Spleen (tissue), 11 donors: ENCODE data around the gene BDNF. TPM values are rescaled to one million over a fixed set of nuclear protein-coding genes. Genes with fewer than 3 reads are reported as not detected.

Source experiments
- DNase-seq: peaks from one replicate; pipeline ENCODE4 v3.0.0-alpha.2; 2020
- H3K27ac ChIP-seq, 8 donors: fragments of 200-600 bp; sonication (generic) in 7 of 8; 1 replicate in 4 of 8; 2 replicates in 4 of 8; pipeline versions ENCODE4 v1.5.0 to v1.8.0; 2016 to 2021; ENCODE audit warnings: inconsistent platforms in 4 of 8, mild to moderate bottlenecking in 4 of 8, moderate library complexity in 1 of 8
- H3K27me3 ChIP-seq, 7 donors: fragments of 200-600 bp; sonication (generic) in 6 of 7; replicated peaks in 1 of 7; 1 replicate in 4 of 7; 2 replicates in 3 of 7; pipeline versions ENCODE4 v1.5.0 to v1.8.0; 2016 to 2021; ENCODE audit warnings: inconsistent platforms in 3 of 7, mild to moderate bottlenecking in 1 of 7
- H3K36me3 ChIP-seq, 6 donors: fragments of 200-600 bp; sonication (generic) in 5 of 6; 1 replicate in 4 of 6; 2 replicates in 2 of 6; pipeline versions ENCODE4 v1.5.0 to v1.8.0; 2016 to 2021; ENCODE audit warnings: inconsistent platforms in 2 of 6
- H3K4me1 ChIP-seq, 6 donors: fragments of 200-600 bp; sonication (generic) in 5 of 6; 1 replicate in 3 of 6; 2 replicates in 3 of 6; pipeline versions ENCODE4 v1.5.0 to v1.8.0; 2016 to 2021; ENCODE audit warnings: inconsistent platforms in 3 of 6
- H3K4me3 ChIP-seq, 8 donors: fragments of 200-600 bp; sonication (generic) in 7 of 8; 1 replicate in 4 of 8; 2 replicates in 4 of 8; pipeline versions ENCODE4 v1.5.0 to v1.8.0; 2016 to 2021; ENCODE audit warnings: inconsistent platforms in 4 of 8, mild to moderate bottlenecking in 4 of 8, moderate library complexity in 2 of 8
- H3K9me3 ChIP-seq, 8 donors: fragments of 200-600 bp; sonication (generic) in 7 of 8; 1 replicate in 4 of 8; 2 replicates in 4 of 8; pipeline versions ENCODE4 v1.5.0 to v1.8.0; 2016 to 2021; ENCODE audit warnings: inconsistent platforms in 4 of 8
- CTCF ChIP-seq, 11 experiments: fragments of 200-600 bp in 7 of 11; fragments of 450-650 bp in 4 of 11; sonication (generic) in 4 of 11; IDR thresholded peaks in 8 of 11; conservative IDR thresholded peaks in 3 of 11; 1 replicate in 7 of 11; 2 replicates in 4 of 11; pipeline versions ENCODE4 v1.4.0 to v1.8.0; 2016 to 2021; ENCODE audit warnings: antibody characterized with exemption in 11 of 11, inconsistent platforms in 4 of 11, mild to moderate bottlenecking in 1 of 11
- POLR2A ChIP-seq, 3 donors: fragments of 450-650 bp; IDR thresholded peaks; one replicate each; pipeline ENCODE4 v1.5.1; 2017; ENCODE audit warnings: antibody characterized with exemption in 3 of 3, mild to moderate bottlenecking in 1 of 3
- POLR2AphosphoS5 ChIP-seq, 3 donors: sonication (generic); formaldehyde crosslinking; IDR thresholded peaks; one replicate each; pipeline ENCODE4 v1.5.1; 2017; ENCODE audit warnings: antibody characterized with exemption in 3 of 3
- WGBS, 5 donors: extraction: QIAGEN DNeasy Blood & Tissue Kit in 3 of 5; methylation state at CpG; one replicate each; pipeline versions ENCODE4 v1.1.5 to v1.1.7; 2013 to 2018; 5-methylcytosine and 5-hydroxymethylcytosine counted together
- intact Hi-C: fragments of 100-400 bp; cut with DNase I; formaldehyde crosslinking; loops from one replicate; pipeline ENCODE4 v1.15.0; 2023; ENCODE audit warnings: low total_unique reads
- polyA plus RNA-seq, 3 donors: library from polyadenylated mRNA; stranded (reverse); fragments of 200-250 nt; gene quantifications; one replicate each; pipeline ENCODE4 v1.2.1, GENCODE V29; 2013
- total RNA-seq, 7 donors: library from RNA; depleted of rRNA in 3 of 7; stranded (reverse); fragments of >200 nt in 3 of 7; fragmentation: NEBNext Ultra II Directional in 4 of 7; extraction: Animal tissue kit (Norgen Biotek cat#: 25700) in 4 of 7; gene quantifications; one replicate each; pipeline versions ENCODE4 v1.1.0 to v1.2.1, GENCODE V29; 2016 to 2021
- donor health status: healthy with polysubstance abuse.
- donor health status: DM: no; HTN: no; CAD: no; lungs with moderate emphysema.
- donor health status: DM: no; HTN: no; CAD: no.
- donor health status: Bipolar disorder and iron deficiency.
- donor health status: healthy.
- donor health status: DM: no; HTN: no; CAD: no.
- donor health status: DM: yes; HTN: yes; CAD: no.

Gene BDNF
- total and polyA plus RNA-seq, 10 donors = 0.02 to 0.29 (median 0.08) TPM; not detected in 2

GRCh38 chr11:27653990-27654758 lies 46.1 kb downstream of the BDNF start:
- Histone ChIP-seq H3K27me3 (no peaks in the 10 kb centered on the region), H3K9me3 (no peaks in the 10 kb centered on the region), H3K4me3 (no peak overlapping the region), H3K27ac (no peak overlapping the region), H3K36me3 (peaks cover 0 to 7% (median 0%) of the 10 kb centered on the region in 6 donors), H3K4me1 (no peaks in the 10 kb centered on the region)
- WGBS, 5 donors = 75 to 84% (median 82%) methylated on average over 8 of the region's 8 CpGs
- TF ChIP-seq POLR2AphosphoS5 (IDR thresholded peaks at IDR 0.05) (no peak), POLR2A (IDR thresholded peaks at IDR 0.05) (no peak), CTCF (IDR thresholded peaks at IDR 0.05 in 8 of 11, conservative IDR thresholded peaks at IDR 0.05 in 3 of 11) (no peak)
- intact Hi-C loops = no loop called here
- DNase-seq = no peak

GRCh38 chr11:27651711-27652110 lies 48.5 kb downstream of the BDNF start:
- Histone ChIP-seq H3K4me1 (no peaks in the 10 kb centered on the region), H3K9me3 (no peaks in the 10 kb centered on the region), H3K36me3 (no peaks in the 10 kb centered on the region), H3K27me3 (no peaks in the 10 kb centered on the region), H3K27ac (no peak overlapping the region), H3K4me3 (no peak overlapping the region)
- intact Hi-C loops = no loop called here
- DNase-seq = no peak
- TF ChIP-seq CTCF (IDR thresholded peaks at IDR 0.05 in 8 of 11, conservative IDR thresholded peaks at IDR 0.05 in 3 of 11) (no peak), POLR2AphosphoS5 (IDR thresholded peaks at IDR 0.05) (no peak), POLR2A (IDR thresholded peaks at IDR 0.05) (no peak)

- no peak for DNase-seq
- intact Hi-C loops = no loop called here
- H3K27me3 ChIP-seq = no peaks in the 10 kb centered on the region
- no peak overlapping the region for H3K4me3 ChIP-seq
- WGBS, 5 donors = 73 to 88% (median 84%) methylated on average over 4 of the region's 4 CpGs
- no peak overlapping the region for H3K27ac ChIP-seq
- H3K36me3 ChIP-seq = no peaks in the 10 kb centered on the region
- TF ChIP-seq CTCF (IDR thresholded peaks at IDR 0.05 in 8 of 11, conservative IDR thresholded peaks at IDR 0.05 in 3 of 11) (no peak), POLR2A (IDR thresholded peaks at IDR 0.05) (no peak), POLR2AphosphoS5 (IDR thresholded peaks at IDR 0.05) (no peak)
- H3K4me1 ChIP-seq = no peaks in the 10 kb centered on the region
- no peaks in the 10 kb centered on the region for H3K9me3 ChIP-seq
Measured at GRCh38 chr11:27650988-27651387, 49.3 kb downstream of the BDNF start.

- no peak for DNase-seq
- WGBS, 5 donors = 51 to 81% (median 69%) methylated on average over 2 of the region's 2 CpGs
- Histone ChIP-seq H3K27ac (no peak overlapping the region), H3K4me1 (no peaks in the 10 kb centered on the region), H3K27me3 (no peaks in the 10 kb centered on the region), H3K9me3 (no peaks in the 10 kb centered on the region), H3K4me3 (no peak overlapping the region), H3K36me3 (no peaks in the 10 kb centered on the region)
- no peak for TF ChIP-seq POLR2A (IDR thresholded peaks at IDR 0.05)
- TF ChIP-seq POLR2AphosphoS5 (IDR thresholded peaks at IDR 0.05) = no peak
- no peak for TF ChIP-seq CTCF (IDR thresholded peaks at IDR 0.05 in 8 of 11, conservative IDR thresholded peaks at IDR 0.05 in 3 of 11)
- intact Hi-C loops = no loop called here
Measured at GRCh38 chr11:27649800-27650199, 50.5 kb downstream of the BDNF start.
